Measurements from ENCODE around the gene DDX6. TPM values are rescaled to one million over a fixed set of nuclear protein-coding genes. Genes with fewer than 3 reads are reported as not detected.

Gene DDX6
- total and polyA plus RNA-seq, 4 donors = 19.9 to 209 (median 61.7) TPM

DNA sequence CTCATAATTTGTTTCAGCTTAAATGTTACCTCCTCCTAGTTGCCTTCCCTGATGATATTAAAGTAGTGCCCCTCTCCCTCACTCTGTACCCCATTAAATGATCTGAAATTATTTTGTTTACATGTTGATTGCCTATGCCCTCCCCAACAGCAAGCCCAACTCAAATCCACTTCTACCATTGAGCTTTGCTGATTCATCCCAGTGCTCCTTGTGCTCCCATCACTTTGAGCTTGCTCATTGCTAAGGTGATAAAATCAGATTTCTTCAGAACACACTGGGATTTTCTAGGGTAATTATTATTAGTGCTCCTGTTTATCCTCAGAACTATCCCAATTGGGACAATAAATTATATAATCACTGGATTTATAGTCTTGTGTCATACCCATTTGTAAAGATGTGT, 8.4 kb upstream of the DDX6 start:
- Histone ChIP-seq H3K4me1 (ENCODE audit: control insufficient read depth in 5 of 5, insufficient read depth in 5 of 5, low read length in 5 of 5) (no peaks in the 10 kb centered on the region), H3K36me3 (ENCODE audit: control insufficient read depth in 4 of 4, insufficient read depth in 4 of 4, low read length in 4 of 4) (no peaks in the 10 kb centered on the region), H3K27ac (ENCODE audit: low read depth in 1 of 2, low read length in 1 of 2) (no peak overlapping the region), H3K27me3 (ENCODE audit: control insufficient read depth in 3 of 3, insufficient read depth in 3 of 3, low read length in 2 of 3) (peaks cover 0 to 10% (median 2%) of the 10 kb centered on the region in 3 donors), H3K4me3 (no peak overlapping the region), H3K9me3 (ENCODE audit: control insufficient read depth in 4 of 4, insufficient read depth in 3 of 4, low read length in 3 of 4) (no peaks in the 10 kb centered on the region), H3K9ac (ENCODE audit: insufficient read depth in 1 of 2, low read length in 2 of 2) (no peak overlapping the region)
- ATAC-seq (ENCODE audit: insufficient read depth, low FRiP score) (no peak), DNase-seq (no peak)
- TF ChIP-seq, protein P1, sequence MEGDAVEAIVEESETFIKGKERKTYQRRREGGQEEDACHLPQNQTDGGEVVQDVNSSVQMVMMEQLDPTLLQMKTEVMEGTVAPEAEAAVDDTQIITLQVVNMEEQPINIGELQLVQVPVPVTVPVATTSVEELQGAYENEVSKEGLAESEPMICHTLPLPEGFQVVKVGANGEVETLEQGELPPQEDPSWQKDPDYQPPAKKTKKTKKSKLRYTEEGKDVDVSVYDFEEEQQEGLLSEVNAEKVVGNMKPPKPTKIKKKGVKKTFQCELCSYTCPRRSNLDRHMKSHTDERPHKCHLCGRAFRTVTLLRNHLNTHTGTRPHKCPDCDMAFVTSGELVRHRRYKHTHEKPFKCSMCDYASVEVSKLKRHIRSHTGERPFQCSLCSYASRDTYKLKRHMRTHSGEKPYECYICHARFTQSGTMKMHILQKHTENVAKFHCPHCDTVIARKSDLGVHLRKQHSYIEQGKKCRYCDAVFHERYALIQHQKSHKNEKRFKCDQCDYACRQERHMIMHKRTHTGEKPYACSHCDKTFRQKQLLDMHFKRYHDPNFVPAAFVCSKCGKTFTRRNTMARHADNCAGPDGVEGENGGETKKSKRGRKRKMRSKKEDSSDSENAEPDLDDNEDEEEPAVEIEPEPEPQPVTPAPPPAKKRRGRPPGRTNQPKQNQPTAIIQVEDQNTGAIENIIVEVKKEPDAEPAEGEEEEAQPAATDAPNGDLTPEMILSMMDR (IDR thresholded peaks at IDR 0.05; ENCODE audit: control extremely low read depth, extremely low read depth) = no peak

DNA sequence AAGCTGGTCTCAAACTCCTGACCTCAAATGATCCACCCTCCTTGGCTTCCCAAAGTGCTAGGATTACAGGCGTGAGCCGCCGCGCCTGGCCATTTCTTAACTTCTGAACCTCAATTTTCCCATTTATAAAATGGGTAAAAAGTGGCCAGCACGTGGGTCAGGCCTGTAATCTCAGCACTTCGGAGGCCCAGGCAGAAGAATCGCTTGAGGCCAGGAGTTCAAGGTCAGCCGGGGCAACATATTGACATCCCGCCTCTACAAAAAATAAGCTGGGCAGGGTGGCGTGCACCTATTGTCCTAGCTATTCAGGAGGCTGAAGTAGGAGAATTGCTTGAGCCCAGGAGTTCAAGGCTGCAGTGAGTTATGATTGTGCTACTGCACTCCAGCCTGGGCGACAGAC, 6.5 kb upstream of the DDX6 start:
- H3K9me3 ChIP-seq (ENCODE audit: control insufficient read depth in 4 of 4, insufficient read depth in 3 of 4, low read length in 3 of 4) = no peaks in the 10 kb centered on the region
- H3K4me1 ChIP-seq (ENCODE audit: control insufficient read depth in 5 of 5, insufficient read depth in 5 of 5, low read length in 5 of 5) = peaks cover 0 to 2% (median 0%) of the 10 kb centered on the region in 5 donors
- 89 to 94% methylated on average over 11 of the region's 11 CpGs for WGBS, 2 donors
- TF ChIP-seq, protein P1 (IDR thresholded peaks at IDR 0.05; ENCODE audit: control extremely low read depth, extremely low read depth) = no peak
- H3K27ac ChIP-seq (ENCODE audit: low read depth in 1 of 2, low read length in 1 of 2) = no peak overlapping the region
- DNase-seq (no peak), ATAC-seq (ENCODE audit: insufficient read depth, low FRiP score) (no peak)
- no peaks in the 10 kb centered on the region for H3K36me3 ChIP-seq (ENCODE audit: control insufficient read depth in 4 of 4, insufficient read depth in 4 of 4, low read length in 4 of 4)
- peaks cover 0 to 10% (median 2%) of the 10 kb centered on the region in 3 donors for H3K27me3 ChIP-seq (ENCODE audit: control insufficient read depth in 3 of 3, insufficient read depth in 3 of 3, low read length in 2 of 3)
- H3K4me3 ChIP-seq = no peak overlapping the region
- no peak overlapping the region for H3K9ac ChIP-seq (ENCODE audit: insufficient read depth in 1 of 2, low read length in 2 of 2)

DNA sequence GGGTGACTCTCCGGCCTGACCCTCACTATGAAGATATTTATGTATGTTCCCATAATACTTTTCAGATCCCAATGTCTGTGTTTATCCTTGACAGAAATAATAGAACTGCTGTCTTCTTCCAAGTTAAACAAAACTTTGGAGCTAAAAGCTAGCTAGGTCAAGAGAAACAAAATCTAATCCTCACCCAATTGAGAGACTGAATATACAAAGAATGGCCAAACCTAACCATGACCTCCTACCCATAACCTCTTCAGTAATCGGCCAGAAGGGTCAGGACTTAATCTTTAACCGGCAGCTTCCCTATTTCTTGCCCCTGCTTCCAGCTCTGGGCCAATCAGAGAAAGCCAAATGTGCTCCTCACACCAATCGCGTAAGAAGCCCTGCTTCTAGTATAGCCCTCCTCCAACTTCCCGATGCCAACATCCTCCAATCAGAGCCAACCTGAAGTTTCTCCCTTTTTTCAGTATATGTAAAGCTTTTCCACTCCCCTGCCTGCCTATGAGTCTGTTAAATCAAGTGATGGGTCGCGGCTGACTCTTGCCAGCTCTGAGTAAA, 1.7 kb upstream of the DDX6 start:
- DNase-seq (peak; percentile 84 to 95 (median 93)), ATAC-seq (ENCODE audit: insufficient read depth, low FRiP score) (peak; percentile 50)
- peak overlapping the region in 1 of 2 donors; percentile 7 for H3K9ac ChIP-seq (ENCODE audit: insufficient read depth in 1 of 2, low read length in 2 of 2)
- H3K36me3 ChIP-seq (ENCODE audit: control insufficient read depth in 4 of 4, insufficient read depth in 4 of 4, low read length in 4 of 4) = peaks cover 0 to 5% (median 0%) of the 10 kb centered on the region in 4 donors
- H3K4me1 ChIP-seq (ENCODE audit: control insufficient read depth in 5 of 5, insufficient read depth in 5 of 5, low read length in 5 of 5) = peaks cover 0 to 18% (median 3%) of the 10 kb centered on the region in 5 donors
- peaks cover 0 to 2% (median 0%) of the 10 kb centered on the region in 3 donors for H3K27me3 ChIP-seq (ENCODE audit: control insufficient read depth in 3 of 3, insufficient read depth in 3 of 3, low read length in 2 of 3)
- H3K9me3 ChIP-seq (ENCODE audit: control insufficient read depth in 4 of 4, insufficient read depth in 3 of 4, low read length in 3 of 4) = no peaks in the 10 kb centered on the region
- TF ChIP-seq, protein P1 (IDR thresholded peaks at IDR 0.05; ENCODE audit: control extremely low read depth, extremely low read depth) = no peak
- peak overlapping the region; percentile 95 to 100 for H3K27ac ChIP-seq (ENCODE audit: low read depth in 1 of 2, low read length in 1 of 2)
- WGBS, 2 donors = 0 to 3% methylated on average over 8 of the region's 8 CpGs
- peak overlapping the region; percentile 98 for H3K4me3 ChIP-seq
